GM18868 (cell line): ENCODE data around the gene CYP27A1.
A peak's percentile ranks its signal among the peaks of the same experiment; 100 is the strongest.

Experiments
- ATAC-seq: cut with Tn5 transposase; IDR thresholded peaks from one replicate; pipeline ENCODE4 v1.9.1; 2021; ENCODE audit warnings: mild to moderate bottlenecking, moderate library complexity; ENCODE audit not compliant: unreplicated experiment

Gene CYP27A1

DNA sequence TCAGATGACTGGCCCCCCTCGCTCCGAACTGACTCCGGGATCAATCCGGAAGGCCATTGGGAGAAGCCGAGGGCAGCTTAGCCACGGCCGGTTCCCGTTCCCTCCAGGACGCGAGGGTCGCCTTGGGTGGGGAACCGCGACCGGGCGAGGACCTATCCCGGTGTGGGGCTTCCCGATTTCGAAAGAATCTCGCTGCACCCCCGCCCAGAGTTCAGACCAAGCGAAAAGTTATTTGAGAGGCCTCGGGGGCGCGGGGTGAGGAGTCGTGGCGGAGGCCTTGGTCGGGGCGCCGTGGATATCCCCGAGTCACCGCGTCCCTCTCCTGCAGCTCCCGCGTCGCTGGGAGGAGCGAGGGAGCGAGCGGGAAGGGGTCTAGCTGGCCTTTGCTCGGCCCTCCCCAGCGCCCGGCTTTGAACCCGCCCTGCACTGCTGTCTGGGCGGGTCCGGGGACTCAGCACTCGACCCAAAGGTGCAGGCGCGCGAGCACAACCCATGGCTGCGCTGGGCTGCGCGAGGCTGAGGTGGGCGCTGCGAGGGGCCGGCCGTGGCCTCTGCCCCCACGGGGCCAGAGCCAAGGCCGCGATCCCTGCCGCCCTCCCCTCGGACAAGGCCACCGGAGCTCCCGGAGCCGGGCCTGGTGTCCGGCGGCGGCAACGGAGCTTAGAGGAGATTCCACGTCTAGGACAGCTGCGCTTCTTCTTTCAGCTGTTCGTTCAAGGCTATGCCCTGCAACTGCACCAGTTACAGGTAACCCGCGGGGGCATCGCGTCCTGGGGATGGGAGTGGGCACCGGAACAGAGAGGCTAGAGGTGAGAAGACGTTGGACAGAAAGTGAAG lies at the start of gene CYP27A1:
TSS of gene CYP27A1 (plus strand) at position 457 of the 837 bp plus-strand sequence. CDS start at position 493, 36 bp downstream.
- ATAC-seq: no peak

DNA sequence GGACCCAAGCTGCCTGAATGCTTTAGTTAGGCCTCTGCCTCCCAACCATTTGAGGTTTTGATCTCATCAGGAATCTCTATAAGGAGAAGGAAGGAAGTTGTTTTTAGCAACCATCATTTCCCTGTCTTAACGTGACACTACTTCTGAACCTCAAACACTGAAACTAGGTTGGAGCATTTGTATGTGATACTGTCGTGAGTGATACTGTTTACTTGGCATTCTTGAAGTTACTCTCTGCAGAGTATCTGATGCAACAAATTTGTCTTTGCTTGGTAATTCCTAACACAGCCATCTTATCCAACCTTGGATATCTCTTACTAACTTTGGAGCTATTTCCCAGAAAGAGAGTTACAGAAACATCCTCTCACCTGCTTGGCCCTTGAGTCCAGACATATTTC lies 49.2 kb upstream of the CYP27A1 start:
- no peak for ATAC-seq

DNA sequence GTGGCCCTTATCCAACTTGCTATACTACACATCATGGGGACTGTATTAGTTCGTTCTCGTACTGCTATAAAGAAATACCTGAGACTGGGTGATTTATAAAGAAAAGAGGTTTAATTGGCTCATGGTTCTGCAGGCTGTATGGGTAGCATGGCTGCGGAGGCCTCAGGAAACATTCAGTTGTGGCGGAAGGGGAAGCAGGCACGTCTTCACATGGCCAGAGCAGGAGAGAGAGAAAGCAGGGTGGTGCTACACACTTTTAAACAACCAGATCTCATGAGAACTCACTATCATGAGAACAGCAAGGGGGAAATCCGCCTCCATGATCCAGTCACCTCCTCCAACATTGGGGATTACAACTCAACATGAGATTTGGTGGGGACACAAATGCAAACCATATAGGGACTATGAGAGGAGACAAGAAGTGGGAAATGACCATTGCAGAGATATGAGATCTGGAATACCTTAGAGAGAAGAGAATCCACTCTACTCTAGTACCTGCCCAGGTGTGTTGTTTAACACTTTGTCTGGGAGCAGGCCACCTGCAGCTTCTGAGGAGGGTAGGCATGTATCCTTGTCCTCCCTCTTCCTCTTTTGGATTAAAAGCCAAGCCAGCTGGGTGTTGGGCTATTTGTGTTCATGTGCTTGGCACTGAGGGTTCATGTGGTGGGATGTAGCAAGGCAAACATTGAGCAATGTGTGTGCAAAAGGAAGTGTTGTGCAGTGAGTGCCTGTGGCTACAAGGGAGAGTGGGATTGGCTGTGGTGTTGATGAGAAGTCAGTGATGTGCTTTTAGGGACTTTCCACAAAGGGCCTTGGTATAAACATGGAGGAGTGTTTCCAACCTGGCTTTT lies 48.6 kb upstream of the CYP27A1 start:
- peak; percentile 86 for ATAC-seq

DNA sequence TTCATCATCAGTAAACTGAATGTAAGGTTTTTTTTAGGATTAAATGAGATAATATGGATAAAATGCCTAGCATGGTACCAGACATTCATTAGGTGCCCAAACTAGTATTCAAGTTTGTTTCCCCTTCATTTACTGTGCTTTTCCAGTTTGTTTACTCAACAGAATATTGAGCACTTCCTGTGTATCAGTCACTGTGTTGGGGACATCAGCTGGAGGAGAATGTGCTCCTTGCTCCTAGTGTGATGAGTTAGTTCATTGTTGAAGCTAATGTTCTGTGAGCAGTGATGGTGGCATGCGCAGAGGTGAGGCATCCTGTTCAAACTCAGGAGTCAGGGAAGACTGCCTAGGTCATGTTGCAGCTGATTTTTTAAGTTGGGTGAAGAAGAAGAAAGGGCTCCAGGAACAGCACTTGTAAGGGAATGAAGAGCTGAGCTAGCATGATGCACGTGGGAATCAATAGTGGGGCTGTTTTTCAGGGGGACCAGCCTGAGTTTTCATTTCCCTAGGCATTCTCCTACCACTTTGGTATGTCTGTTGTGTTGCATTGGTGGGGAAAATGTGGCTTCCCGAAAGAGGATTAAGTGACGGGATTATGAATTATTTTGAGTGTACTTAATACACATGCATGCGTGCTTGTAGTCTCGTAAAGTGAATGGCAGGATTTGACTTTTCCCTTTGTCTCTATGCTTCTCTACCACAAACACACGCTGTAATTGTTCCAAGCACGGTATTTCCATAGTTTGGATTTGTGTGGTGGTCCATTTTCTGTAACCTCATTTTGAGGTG lies 47.6 kb upstream of the CYP27A1 start:
- no peak for ATAC-seq

DNA sequence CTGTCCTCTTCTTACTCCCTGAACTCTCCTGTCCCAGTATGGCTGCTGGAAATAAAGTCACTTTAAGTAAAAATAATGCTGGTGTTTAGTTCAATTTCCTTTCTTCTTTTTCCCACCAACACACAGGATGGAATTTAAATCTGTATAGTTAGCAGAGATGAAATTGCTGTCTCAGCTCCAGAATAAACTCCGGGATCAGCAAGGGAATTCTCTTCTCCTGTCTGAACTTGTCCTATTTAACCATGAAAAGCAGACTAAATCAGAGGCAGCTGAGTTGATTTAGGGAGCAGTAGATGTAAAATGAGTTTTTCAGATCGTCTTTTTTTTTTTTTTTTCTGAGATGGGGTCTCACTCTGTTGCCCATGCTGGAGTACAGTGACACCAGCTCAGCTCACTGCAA lies 45.4 kb upstream of the CYP27A1 start:
- no peak for ATAC-seq

DNA sequence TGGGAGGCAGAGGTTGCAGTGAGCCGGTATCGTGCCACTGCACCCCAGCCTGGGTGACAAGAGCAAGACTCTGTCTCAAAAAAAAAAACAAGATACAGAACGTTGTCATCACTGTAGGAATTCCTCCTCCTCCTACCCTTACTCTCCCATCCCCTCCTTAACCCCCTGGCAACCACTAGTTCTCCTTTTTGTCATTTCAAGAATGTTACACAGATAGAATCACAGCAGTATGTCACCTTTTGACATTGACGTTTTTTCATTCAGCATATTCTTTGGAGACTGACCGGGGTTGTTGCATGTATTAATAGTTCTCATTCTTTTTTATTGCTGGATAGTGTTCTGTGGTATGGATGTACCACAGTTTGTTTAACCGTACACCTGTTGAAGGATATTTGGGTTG lies 38.9 kb upstream of the CYP27A1 start:
- peak; percentile 62 for ATAC-seq

DNA sequence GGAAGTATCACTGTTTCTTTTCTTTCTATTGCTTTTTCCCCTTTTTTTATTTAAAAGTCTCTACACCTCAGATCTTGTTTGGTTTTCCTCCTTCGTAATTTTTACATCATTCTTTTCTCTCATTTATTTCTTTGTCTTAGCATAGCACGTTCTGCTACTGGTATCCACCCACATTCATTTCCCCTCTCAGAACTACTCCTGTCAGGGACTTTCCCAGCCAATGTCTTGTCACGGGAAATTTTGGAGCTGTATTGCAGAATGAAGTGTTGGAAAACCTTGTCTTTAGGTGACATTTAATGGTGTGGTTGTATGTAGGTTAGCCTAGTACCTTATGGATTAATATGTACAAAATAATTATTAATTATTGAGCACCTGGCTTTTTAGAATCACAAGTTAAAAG lies 37.3 kb upstream of the CYP27A1 start:
- peak; percentile 56 for ATAC-seq

DNA sequence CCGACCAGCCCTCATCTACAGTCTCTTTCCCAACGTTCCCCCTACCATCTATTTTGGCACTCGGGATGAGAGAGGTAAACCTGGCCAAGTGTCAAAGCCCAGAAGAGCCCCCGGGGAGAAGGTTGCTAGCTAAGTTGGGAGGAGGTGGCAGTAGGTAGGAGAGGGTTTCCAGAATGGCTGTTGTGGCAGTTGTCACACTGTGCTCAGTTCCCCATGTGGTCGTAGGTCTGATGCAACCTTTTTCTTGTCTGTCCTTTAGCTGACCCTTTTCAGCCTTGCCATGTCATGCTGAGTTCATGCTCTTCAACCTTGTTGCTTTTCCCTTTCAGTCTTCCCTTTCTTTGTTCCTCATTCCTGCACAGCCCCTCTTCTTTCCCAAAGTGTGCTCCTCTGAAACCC lies 36.8 kb upstream of the CYP27A1 start:
- ATAC-seq: peak; percentile 56

DNA sequence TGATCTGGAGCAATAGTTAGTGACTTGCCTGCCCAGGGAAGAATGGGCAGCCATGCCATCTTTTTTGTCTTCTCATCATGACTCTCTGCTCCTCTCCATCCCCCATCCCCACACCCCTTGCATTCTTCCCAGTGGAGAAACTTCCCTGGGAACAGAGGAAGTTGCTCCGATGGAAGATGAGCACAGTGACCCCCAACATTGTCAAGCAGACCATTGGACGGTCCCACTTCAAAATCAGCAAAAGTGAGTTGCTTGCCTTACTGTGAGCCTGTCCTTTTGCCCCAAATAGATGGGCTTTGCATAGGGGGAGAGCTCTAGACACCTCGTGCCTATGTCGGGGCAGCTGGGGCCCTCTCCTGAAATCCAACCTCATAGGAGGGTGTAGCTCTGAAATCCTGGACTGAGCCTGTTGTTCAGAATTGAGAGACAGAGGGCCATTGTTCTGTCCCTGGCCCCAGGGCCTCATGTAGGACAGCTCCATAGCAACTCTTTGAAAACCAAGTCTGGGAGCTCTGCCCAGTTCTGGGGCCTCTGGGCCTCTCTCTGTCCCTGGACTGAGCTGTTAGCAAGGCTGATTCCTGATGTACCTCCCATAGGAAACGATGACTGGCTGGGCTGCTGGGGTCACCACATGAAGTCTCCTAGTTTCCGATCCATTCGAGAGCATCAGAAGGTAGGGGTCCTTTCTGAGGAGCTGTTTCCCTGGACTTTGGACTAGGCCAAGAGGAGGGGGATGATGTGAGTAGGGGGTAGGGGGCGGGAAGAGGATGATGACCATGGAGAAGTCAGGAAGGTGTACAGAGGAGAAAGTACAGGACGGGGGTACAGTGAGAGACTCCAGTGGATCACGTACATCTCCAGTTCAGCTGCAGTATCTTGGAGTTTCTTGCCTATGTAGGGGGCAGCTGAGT lies 36.1 kb upstream of the CYP27A1 start:
- ATAC-seq: no peak

DNA sequence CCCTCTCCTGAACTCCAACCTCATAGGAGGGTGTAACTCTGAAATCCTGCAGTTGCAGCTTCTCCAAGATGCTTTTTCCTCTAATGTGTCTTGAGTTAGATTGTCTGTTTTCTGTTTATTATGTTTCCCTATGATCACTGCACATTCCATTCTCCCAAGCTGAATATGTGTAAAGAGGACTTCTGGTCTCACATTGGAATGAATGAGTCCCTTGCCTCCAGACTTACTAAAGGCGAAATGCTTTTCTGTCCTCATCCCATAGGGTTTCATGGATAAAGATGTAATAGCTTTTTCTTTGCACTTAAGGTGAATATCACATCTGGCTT lies 35.5 kb upstream of the CYP27A1 start:
- no peak for ATAC-seq

DNA sequence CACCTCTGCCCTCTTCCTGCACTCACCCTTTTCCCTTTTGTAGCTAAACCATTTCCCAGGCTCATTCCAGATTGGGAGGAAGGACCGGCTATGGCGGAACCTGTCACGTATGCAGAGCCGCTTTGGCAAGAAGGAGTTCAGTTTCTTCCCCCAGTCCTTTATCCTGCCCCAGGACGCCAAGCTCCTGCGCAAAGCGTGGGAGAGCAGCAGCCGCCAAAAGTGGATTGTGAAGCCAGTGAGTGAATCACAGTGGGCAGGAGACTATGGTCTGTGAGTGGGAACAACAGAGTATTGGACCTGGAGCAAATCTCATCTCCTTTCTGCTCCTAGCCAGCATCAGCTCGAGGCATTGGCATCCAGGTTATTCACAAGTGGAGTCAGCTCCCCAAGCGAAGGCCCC lies 35.0 kb upstream of the CYP27A1 start:
- no peak for ATAC-seq

DNA sequence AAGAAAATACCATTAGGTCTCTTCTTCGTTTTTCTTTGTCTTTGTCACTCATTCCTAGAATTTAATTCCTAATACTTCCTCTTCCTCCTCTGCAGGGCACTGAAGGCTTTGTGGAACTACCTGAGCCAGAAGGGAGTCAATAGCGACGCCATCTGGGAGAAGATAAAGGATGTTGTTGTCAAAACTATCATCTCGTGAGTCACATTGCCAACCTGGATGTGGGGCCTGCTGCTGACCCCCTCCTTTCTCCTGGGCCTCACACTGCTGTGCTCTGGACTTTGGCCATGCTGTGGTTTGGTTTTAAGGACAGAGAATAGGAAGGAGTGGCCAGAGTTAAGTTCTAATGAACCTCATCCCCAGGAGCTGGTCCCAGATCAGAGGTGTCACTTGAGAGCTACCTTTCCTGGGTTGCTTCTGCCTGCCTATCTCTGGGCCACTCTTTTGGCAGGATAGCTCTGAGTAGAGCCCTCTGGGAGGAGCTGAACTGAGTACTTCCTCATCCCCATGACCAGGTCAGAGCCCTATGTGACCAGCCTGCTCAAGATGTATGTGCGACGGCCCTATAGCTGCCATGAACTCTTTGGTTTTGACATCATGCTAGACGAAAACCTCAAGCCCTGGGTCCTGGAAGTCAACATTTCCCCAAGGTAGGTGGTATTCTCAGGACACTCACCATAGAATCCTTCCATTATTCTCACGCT lies 33.1 kb upstream of the CYP27A1 start:
- no peak for ATAC-seq

DNA sequence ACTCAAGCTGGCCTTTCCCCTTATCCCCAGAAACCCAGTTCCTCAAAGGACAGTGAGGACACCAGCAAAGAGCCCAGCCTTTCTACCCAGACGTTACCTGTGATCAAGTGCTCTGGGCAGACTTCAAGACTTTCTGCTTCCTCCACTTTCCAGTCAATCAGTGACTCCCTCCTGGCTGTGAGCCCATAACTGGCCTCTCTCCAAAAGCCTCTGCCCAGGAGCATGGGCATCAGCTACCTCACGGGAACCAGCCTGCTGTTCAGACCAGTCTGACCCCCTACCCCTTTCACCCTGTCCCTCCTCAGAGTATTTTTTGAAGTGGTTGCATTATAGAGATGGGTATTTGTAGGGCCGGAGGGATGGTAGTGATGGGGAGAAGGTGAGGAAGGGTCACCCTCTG lies 27.7 kb upstream of the CYP27A1 start:
- no peak for ATAC-seq

DNA sequence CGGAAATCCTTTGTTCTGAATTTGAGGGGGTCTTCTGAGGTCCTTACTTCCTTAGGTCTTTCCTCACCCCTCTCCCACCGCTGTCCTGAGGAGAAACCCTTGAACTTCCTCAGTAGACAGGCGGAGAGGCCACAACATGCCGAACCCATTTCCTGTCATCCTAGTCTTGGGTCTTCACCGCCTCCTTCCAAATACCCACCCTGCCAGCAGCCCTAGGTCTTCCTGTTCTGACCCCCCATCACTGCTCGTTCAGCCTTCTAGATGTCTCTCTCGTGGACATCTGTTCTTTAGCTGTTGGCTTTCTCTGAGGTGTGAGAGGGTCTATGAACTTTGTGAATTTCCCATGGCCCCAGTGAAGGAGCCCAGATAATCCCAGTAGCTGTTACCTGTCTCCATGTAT lies 27.2 kb upstream of the CYP27A1 start:
- no peak for ATAC-seq

DNA sequence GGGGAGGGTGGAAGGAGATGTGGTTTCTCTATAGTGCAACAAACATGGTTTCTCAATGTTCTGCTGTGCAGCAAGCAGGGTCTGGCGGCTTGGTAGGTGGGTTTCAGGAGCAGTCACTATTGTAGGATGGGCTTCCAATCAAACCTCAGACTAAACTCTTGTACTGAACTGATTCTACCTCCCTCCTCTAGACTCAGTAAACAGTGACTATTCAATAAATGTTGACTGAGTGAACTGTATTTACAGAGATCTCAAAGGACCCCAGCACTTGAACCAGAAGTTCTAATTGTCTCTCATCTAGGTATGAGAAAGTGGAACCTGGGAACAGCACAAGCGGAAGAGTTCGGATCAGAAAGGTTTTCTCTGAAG lies 26.8 kb upstream of the CYP27A1 start:
- ATAC-seq: no peak

DNA sequence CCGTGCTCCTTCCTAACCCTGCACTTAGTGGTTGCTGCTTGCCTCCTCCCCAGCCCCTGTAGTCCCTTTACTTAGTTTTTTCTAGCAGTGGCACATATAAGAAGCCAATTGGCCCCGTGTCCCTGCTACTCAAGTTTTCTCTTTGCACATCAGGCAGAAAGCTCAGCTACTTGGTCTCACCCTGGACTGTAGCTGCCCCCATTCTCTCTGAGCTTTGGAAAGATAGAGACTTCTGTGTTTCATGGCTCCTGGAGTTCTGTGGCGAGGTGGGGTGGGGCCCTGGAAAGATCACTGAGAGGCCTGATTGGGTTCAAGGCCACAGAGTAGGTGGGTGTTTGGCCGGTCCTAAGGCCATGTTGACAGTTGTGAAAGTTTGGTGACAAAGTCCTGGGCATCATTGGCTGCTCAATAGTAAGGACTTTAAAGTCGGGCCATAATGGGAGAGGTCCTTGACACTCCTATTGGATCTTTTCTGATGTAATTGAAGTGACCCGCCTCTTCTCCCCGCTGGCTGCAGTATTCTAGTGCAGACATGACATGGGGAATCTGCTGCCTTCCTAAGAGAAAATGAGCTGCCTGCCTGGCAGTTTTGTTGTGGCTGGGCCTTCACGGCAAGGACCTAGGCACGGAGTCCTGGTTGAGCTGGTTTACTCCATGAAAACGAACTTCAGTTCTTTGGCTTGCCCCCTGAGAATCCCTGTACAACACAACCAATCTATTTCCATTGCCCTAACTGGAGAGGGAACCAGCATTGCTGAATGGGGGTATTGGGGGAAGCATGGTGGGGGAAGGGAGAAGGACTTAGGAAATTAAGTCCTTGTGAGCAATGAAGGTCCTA lies 26.2 kb upstream of the CYP27A1 start:
- ATAC-seq: no peak

DNA sequence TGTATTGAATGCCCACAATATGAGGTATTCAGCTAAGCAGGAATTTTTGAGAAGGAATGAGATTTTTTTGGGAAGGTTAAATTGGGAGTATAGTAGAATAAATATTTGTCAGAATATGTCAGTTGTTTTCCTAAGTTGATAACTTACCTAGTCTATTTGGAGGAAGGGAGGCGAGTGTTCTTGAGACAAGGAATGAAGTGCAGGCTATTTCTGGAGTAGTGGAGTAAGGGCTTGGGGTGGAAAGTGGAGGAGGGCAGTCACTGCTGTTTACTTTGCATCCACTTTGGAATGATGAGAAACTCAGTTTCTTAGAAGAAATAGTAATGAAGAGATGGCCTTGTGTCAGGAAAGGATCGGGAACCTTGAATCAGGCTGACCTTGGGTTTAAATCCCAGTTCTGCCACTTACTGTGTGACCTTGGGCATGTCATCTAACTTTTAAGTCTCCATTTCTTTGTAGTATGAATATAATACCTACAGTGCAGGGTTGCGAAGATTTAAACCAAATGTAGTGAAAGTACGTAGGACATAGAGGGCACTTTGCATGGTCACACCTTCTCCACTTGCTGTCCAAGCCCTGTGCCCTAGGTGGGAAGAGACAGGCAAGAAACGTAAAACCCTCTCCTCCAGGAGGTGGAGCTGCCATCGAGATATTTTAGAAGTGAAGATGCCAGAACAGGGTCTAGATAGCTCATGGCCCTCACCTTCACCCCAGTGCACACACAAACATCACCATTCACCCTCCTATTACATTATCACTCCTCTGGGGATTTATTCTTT lies 25.2 kb upstream of the CYP27A1 start:
- ATAC-seq: no peak

DNA sequence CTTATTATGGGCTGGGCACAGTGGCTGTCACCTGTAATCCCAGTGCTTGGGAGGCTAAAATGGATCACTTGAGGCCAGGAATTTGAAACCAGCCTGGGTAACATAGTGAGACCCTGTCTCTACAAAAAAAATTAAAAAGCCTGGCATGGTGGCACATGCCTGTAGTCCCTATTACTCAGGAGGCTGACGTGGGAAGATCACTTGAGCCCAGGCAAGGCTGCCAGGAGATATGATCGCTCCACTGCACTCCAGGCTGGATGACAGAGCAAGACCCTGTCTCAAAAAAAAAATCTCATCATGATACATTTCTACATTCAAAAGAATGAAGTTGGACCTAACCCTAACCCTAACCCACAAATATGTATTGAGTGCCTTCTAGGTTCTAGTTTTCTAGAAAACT lies 20.2 kb upstream of the CYP27A1 start:
- ATAC-seq: no peak
